GM18507 (cell line): ENCODE results near the gene CHRNE.
"Not testable (repeated sequence)": the region's sequence is repeated elsewhere in the genome, so short reads cannot be mapped to it uniquely, and the experiment has no call there.

Experiments
- DNase-seq: peaks from one replicate; pipeline ENCODE4 v3.0.0; 2011; ENCODE audit warnings: low read depth; ENCODE audit not compliant: insufficient read length; ENCODE audit errors: extremely low spot score
- FAIRE-seq: peaks from 2 replicates; lab custom pipeline; 2011; peaks lifted over from hg19 to GRCh38; lab: Jason Lieb, UNC

Gene CHRNE

GRCh38 chr17:4940555-4941318 is 37.8 kb upstream of the CHRNE start:
- DNase-seq, result no peak
- FAIRE-seq, result no peak

- DNase-seq (peak; percentile 88), FAIRE-seq (peak; percentile 100)
Measured at GRCh38 chr17:4939796-4940554, 37.1 kb upstream of the CHRNE start, which contains the start of the genes RNF167 and SLC25A11. Gene RNF167 (plus strand): TSS chr17:4940268. CDS start chr17:4940910, 642 bp downstream. Gene SLC25A11 (minus strand): TSS chr17:4940046. CDS start chr17:4939910, 136 bp downstream.

GRCh38 chr17:4939546-4939795 is 36.6 kb upstream of the CHRNE start:
- no peak for DNase-seq

GRCh38 chr17:4938688-4939545 is 36.0 kb upstream of the CHRNE start:
- DNase-seq (no peak), FAIRE-seq (peak; percentile 42)

More at GRCh38 chr17:4939546-4939795, 36.6 kb upstream of the CHRNE start:
- FAIRE-seq, result no peak

- DNase-seq, result no peak
- FAIRE-seq, result no peak
Measured at GRCh38 chr17:4938069-4938491, 35.2 kb upstream of the CHRNE start.

- DNase-seq (no peak), FAIRE-seq (no peak)
Measured at GRCh38 chr17:4937553-4937952, 34.7 kb upstream of the CHRNE start.

- FAIRE-seq, result no peak
Measured at GRCh38 chr17:4936436-4936835, 33.5 kb upstream of the CHRNE start.

GRCh38 chr17:4935650-4936049 is 32.8 kb upstream of the CHRNE start:
- FAIRE-seq, result no peak

More at GRCh38 chr17:4936436-4936835, 33.5 kb upstream of the CHRNE start:
- DNase-seq, result no peak

GRCh38 chr17:4934173-4934979 is 31.5 kb upstream of the CHRNE start:
- DNase-seq (no peak), FAIRE-seq (peak; percentile 95)

More at GRCh38 chr17:4935650-4936049, 32.8 kb upstream of the CHRNE start:
- DNase-seq, result no peak

GRCh38 chr17:4933646-4934045 is 30.7 kb upstream of the CHRNE start:
- DNase-seq (no peak), FAIRE-seq (no peak)

- DNase-seq (no peak), FAIRE-seq (no peak)
Measured at GRCh38 chr17:4932756-4933155, 29.9 kb upstream of the CHRNE start.

- no peak for DNase-seq
- peak; percentile 66 for FAIRE-seq
Measured at GRCh38 chr17:4931963-4932362, 29.1 kb upstream of the CHRNE start, which contains the start of gene GP1BA. Gene GP1BA (plus strand): TSS chr17:4932277. CDS start chr17:4932605, 328 bp downstream.

- FAIRE-seq, result no peak
- no peak for DNase-seq
Measured at GRCh38 chr17:4928881-4929280, 26.0 kb upstream of the CHRNE start.

- not testable (repeated sequence) for FAIRE-seq, DNase-seq
Measured at GRCh38 chr17:4926577-4927335, 23.9 kb upstream of the CHRNE start.

- FAIRE-seq, result no peak
- no peak for DNase-seq
Measured at GRCh38 chr17:4921320-4921719, 18.4 kb upstream of the CHRNE start.

- DNase-seq (no peak), FAIRE-seq (no peak)
Measured at GRCh38 chr17:4920351-4921048, 17.6 kb upstream of the CHRNE start.

- DNase-seq (no peak), FAIRE-seq (no peak)
Measured at GRCh38 chr17:4919511-4920047, 16.7 kb upstream of the CHRNE start.
